Bronchial epithelial cell (primary cell): ENCODE data around the gene ASB15. TPM values are rescaled to one million over a fixed set of nuclear protein-coding genes. Genes with fewer than 3 reads are reported as not detected.

Experiments used
- DNase-seq: peaks from one replicate; pipeline ENCODE4 v3.0.0-alpha.2; 2010; ENCODE audit warnings: low read depth
- FAIRE-seq: peaks from 2 replicates; lab custom pipeline; 2011; peaks lifted over from hg19 to GRCh38; lab: Jason Lieb, UNC
- H3K27me3 ChIP-seq: 2 replicates; pipeline ENCODE4 v1.5.1; 2011; ENCODE audit warnings: low read length; ENCODE audit not compliant: control insufficient read depth, insufficient read depth
- H3K36me3 ChIP-seq: 2 replicates; pipeline ENCODE4 v1.5.1; 2011; ENCODE audit warnings: low read length; ENCODE audit not compliant: control insufficient read depth, insufficient read depth
- H3K4me3 ChIP-seq: 2 replicates; pipeline ENCODE4 v1.5.1; 2011; ENCODE audit warnings: mild to moderate bottlenecking, low read depth, low read length, control low read depth
- total RNA-seq: library from RNA; depleted of rRNA; stranded (reverse); fragments of >200 nt; gene quantifications from 2 replicates; pipeline ENCODE4 v1.2.1, GENCODE V29; 2014
- TF ChIP-seq, protein P1 (sequence below): IDR thresholded peaks from 2 replicates; pipeline ENCODE4 v1.5.1; 2011; ENCODE audit warnings: mild to moderate bottlenecking, moderate library complexity, low read length, control low read depth, inconsistent platforms; ENCODE audit not compliant: insufficient read depth, severe bottlenecking

Gene ASB15
- total RNA-seq, 1 donor from 2014 or later: not detected

DNA sequence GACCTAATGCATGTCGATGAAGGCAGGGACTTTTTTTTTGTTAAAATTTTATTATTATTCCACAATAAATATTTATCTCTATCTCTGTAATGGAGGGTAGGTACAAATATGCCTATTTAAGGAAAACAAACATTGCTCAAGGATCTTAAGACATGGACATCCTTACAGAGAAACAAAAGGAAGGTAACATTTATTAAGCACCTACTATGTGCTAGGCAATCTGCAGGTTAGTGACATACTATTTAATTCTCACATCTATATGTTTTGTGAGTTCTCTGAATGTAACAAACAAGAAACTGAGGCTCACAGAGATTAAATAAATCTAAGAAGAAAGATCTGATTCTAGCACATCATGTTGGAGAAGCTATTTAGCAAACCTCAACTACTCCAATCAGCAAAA lies 86.1 kb downstream of the ASB15 start:
- DNase-seq (no peak), FAIRE-seq (no peak)
- Histone ChIP-seq H3K36me3 (peaks cover 5% of the 10 kb centered on the region), H3K27me3 (no peaks in the 10 kb centered on the region), H3K4me3 (no peak overlapping the region)
- TF ChIP-seq, protein P1, sequence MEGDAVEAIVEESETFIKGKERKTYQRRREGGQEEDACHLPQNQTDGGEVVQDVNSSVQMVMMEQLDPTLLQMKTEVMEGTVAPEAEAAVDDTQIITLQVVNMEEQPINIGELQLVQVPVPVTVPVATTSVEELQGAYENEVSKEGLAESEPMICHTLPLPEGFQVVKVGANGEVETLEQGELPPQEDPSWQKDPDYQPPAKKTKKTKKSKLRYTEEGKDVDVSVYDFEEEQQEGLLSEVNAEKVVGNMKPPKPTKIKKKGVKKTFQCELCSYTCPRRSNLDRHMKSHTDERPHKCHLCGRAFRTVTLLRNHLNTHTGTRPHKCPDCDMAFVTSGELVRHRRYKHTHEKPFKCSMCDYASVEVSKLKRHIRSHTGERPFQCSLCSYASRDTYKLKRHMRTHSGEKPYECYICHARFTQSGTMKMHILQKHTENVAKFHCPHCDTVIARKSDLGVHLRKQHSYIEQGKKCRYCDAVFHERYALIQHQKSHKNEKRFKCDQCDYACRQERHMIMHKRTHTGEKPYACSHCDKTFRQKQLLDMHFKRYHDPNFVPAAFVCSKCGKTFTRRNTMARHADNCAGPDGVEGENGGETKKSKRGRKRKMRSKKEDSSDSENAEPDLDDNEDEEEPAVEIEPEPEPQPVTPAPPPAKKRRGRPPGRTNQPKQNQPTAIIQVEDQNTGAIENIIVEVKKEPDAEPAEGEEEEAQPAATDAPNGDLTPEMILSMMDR: no peak

Other genes starting within 250 kb of the ASB15 start
- gene IQUB, start 67.2 kb upstream of the ASB15 start, total RNA-seq: 0.13 TPM in 1 of 2 replicates, not detected in the other
- gene NDUFA5, start 44.0 kb upstream of the ASB15 start, total RNA-seq: 27.9 and 42.0 TPM in 2 replicates
- not detected in 2 replicates for gene LMOD2, start 54.0 kb downstream of the ASB15 start, total RNA-seq
- 15.0 and 24.3 TPM in 2 replicates for gene WASL, start 147.2 kb downstream of the ASB15 start, total RNA-seq
- gene HYAL4, start 243.3 kb downstream of the ASB15 start, total RNA-seq: under 0.01 and 0.13 TPM in 2 replicates